ENCODE data around the gene PPTC7.

PPTC7 gene

DNA sequence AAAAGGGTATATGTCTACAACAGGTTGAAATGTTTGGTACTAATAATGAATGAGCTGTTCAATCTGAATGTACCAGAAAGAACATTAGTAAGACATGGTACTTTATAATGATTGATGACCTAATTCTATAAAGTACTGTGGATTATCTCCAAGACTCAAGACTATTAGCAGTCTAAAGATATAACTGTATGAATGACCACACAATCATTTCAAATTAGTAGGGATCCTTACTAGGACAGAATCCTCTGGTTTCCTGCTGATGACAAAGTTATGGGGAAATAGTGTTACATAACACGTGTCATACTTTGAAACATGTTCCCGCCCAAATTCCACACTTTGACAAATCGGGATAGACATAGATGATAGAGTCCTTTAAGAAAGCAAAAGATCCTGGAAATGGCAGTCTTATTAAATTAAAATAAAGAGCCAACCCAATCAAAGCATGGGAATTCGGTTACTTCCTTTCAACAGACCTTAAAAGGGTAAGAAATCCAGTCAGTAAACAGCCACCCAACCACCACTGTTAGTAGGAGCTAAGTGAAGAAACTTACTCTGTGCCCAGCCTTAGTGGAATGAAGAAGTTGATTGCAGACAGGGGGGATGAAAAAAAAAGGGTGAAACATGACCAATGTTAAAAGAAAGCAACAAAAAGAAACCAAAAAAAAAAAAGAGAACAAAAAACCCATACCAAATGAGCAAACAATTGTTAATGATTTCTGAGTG is 84.0 kb downstream of the PPTC7 start (continued):
- TF ChIP-seq, protein P1, sequence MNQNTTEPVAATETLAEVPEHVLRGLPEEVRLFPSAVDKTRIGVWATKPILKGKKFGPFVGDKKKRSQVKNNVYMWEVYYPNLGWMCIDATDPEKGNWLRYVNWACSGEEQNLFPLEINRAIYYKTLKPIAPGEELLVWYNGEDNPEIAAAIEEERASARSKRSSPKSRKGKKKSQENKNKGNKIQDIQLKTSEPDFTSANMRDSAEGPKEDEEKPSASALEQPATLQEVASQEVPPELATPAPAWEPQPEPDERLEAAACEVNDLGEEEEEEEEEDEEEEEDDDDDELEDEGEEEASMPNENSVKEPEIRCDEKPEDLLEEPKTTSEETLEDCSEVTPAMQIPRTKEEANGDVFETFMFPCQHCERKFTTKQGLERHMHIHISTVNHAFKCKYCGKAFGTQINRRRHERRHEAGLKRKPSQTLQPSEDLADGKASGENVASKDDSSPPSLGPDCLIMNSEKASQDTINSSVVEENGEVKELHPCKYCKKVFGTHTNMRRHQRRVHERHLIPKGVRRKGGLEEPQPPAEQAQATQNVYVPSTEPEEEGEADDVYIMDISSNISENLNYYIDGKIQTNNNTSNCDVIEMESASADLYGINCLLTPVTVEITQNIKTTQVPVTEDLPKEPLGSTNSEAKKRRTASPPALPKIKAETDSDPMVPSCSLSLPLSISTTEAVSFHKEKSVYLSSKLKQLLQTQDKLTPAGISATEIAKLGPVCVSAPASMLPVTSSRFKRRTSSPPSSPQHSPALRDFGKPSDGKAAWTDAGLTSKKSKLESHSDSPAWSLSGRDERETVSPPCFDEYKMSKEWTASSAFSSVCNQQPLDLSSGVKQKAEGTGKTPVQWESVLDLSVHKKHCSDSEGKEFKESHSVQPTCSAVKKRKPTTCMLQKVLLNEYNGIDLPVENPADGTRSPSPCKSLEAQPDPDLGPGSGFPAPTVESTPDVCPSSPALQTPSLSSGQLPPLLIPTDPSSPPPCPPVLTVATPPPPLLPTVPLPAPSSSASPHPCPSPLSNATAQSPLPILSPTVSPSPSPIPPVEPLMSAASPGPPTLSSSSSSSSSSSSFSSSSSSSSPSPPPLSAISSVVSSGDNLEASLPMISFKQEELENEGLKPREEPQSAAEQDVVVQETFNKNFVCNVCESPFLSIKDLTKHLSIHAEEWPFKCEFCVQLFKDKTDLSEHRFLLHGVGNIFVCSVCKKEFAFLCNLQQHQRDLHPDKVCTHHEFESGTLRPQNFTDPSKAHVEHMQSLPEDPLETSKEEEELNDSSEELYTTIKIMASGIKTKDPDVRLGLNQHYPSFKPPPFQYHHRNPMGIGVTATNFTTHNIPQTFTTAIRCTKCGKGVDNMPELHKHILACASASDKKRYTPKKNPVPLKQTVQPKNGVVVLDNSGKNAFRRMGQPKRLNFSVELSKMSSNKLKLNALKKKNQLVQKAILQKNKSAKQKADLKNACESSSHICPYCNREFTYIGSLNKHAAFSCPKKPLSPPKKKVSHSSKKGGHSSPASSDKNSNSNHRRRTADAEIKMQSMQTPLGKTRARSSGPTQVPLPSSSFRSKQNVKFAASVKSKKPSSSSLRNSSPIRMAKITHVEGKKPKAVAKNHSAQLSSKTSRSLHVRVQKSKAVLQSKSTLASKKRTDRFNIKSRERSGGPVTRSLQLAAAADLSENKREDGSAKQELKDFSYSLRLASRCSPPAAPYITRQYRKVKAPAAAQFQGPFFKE (tag by site-specific recombination; IDR thresholded peaks at IDR 0.05; ENCODE audit: borderline replicate concordance), result no peak
- TF ChIP-seq, protein P2, sequence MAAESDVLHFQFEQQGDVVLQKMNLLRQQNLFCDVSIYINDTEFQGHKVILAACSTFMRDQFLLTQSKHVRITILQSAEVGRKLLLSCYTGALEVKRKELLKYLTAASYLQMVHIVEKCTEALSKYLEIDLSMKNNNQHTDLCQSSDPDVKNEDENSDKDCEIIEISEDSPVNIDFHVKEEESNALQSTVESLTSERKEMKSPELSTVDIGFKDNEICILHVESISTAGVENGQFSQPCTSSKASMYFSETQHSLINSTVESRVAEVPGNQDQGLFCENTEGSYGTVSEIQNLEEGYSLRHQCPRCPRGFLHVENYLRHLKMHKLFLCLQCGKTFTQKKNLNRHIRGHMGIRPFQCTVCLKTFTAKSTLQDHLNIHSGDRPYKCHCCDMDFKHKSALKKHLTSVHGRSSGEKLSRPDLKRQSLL (tag by site-specific recombination; IDR thresholded peaks at IDR 0.05), result peak; percentile 52; the same call in 1 of the 2 replicates
- TF ChIP-seq EGR2 (tag by site-specific recombination; IDR thresholded peaks at IDR 0.05; ENCODE audit: low read depth) (no peak), ZNF133 (tag by site-specific recombination; IDR thresholded peaks at IDR 0.05) (no peak), ZNF560 (tag by site-specific recombination; IDR thresholded peaks at IDR 0.05; ENCODE audit: borderline replicate concordance) (no peak), HOXD13 (CRISPR knock-in tag; IDR thresholded peaks at IDR 0.05; ENCODE audit: borderline replicate concordance) (no peak), ZBTB20 (tag by site-specific recombination; IDR thresholded peaks at IDR 0.05) (no peak), ZNF76 (tag by site-specific recombination; IDR thresholded peaks at IDR 0.05; ENCODE audit: borderline replicate concordance, low read depth) (no peak), ZNF610 (tag by site-specific recombination; IDR thresholded peaks at IDR 0.05; ENCODE audit: borderline replicate concordance) (no peak), ZNF155 (tag by site-specific recombination; IDR thresholded peaks at IDR 0.05) (no peak), PRDM1 (tag by site-specific recombination; IDR thresholded peaks at IDR 0.05) (no peak; the same call in 1 of the 2 replicates), ZNF843 (tag by site-specific recombination; IDR thresholded peaks at IDR 0.05) (no peak), SALL2 (tag by site-specific recombination; IDR thresholded peaks at IDR 0.05; ENCODE audit: borderline replicate concordance) (no peak), ZFP69B (tag by site-specific recombination; IDR thresholded peaks at IDR 0.05) (peak; percentile 59; the same call in 1 of the 2 replicates), ZEB2 (tag by site-specific recombination; IDR thresholded peaks at IDR 0.05) (no peak), ZNF701 (tag by site-specific recombination; IDR thresholded peaks at IDR 0.05) (no peak), ZNF626 (tag by site-specific recombination; IDR thresholded peaks at IDR 0.05) (no peak), FEZF1 (tag by site-specific recombination; IDR thresholded peaks at IDR 0.05) (no peak), ZFP37 (tag by site-specific recombination; IDR thresholded peaks at IDR 0.05) (no peak), ZNF529 (tag by site-specific recombination; IDR thresholded peaks at IDR 0.05; ENCODE audit: insufficient replicate concordance) (no peak), ZBTB1 (tag by site-specific recombination; IDR thresholded peaks at IDR 0.05) (no peak)
- TF ChIP-seq, protein P3, sequence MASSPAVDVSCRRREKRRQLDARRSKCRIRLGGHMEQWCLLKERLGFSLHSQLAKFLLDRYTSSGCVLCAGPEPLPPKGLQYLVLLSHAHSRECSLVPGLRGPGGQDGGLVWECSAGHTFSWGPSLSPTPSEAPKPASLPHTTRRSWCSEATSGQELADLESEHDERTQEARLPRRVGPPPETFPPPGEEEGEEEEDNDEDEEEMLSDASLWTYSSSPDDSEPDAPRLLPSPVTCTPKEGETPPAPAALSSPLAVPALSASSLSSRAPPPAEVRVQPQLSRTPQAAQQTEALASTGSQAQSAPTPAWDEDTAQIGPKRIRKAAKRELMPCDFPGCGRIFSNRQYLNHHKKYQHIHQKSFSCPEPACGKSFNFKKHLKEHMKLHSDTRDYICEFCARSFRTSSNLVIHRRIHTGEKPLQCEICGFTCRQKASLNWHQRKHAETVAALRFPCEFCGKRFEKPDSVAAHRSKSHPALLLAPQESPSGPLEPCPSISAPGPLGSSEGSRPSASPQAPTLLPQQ (tag by site-specific recombination; IDR thresholded peaks at IDR 0.05), result peak; percentile 69; the same call in 1 of the 2 replicates
- TF ChIP-seq, protein P4, sequence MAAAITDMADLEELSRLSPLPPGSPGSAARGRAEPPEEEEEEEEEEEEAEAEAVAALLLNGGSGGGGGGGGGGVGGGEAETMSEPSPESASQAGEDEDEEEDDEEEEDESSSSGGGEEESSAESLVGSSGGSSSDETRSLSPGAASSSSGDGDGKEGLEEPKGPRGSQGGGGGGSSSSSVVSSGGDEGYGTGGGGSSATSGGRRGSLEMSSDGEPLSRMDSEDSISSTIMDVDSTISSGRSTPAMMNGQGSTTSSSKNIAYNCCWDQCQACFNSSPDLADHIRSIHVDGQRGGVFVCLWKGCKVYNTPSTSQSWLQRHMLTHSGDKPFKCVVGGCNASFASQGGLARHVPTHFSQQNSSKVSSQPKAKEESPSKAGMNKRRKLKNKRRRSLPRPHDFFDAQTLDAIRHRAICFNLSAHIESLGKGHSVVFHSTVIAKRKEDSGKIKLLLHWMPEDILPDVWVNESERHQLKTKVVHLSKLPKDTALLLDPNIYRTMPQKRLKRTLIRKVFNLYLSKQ (tag by site-specific recombination; IDR thresholded peaks at IDR 0.05; ENCODE audit: borderline replicate concordance), result no peak
- TF ChIP-seq, protein P5, sequence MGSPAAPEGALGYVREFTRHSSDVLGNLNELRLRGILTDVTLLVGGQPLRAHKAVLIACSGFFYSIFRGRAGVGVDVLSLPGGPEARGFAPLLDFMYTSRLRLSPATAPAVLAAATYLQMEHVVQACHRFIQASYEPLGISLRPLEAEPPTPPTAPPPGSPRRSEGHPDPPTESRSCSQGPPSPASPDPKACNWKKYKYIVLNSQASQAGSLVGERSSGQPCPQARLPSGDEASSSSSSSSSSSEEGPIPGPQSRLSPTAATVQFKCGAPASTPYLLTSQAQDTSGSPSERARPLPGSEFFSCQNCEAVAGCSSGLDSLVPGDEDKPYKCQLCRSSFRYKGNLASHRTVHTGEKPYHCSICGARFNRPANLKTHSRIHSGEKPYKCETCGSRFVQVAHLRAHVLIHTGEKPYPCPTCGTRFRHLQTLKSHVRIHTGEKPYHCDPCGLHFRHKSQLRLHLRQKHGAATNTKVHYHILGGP (tag by site-specific recombination; IDR thresholded peaks at IDR 0.05), result no peak
- TF ChIP-seq, protein P6, sequence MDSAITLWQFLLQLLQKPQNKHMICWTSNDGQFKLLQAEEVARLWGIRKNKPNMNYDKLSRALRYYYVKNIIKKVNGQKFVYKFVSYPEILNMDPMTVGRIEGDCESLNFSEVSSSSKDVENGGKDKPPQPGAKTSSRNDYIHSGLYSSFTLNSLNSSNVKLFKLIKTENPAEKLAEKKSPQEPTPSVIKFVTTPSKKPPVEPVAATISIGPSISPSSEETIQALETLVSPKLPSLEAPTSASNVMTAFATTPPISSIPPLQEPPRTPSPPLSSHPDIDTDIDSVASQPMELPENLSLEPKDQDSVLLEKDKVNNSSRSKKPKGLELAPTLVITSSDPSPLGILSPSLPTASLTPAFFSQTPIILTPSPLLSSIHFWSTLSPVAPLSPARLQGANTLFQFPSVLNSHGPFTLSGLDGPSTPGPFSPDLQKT (IDR thresholded peaks at IDR 0.05; ENCODE audit: borderline replicate concordance, low read depth, low read length), result no peak
- TF ChIP-seq, protein P7, sequence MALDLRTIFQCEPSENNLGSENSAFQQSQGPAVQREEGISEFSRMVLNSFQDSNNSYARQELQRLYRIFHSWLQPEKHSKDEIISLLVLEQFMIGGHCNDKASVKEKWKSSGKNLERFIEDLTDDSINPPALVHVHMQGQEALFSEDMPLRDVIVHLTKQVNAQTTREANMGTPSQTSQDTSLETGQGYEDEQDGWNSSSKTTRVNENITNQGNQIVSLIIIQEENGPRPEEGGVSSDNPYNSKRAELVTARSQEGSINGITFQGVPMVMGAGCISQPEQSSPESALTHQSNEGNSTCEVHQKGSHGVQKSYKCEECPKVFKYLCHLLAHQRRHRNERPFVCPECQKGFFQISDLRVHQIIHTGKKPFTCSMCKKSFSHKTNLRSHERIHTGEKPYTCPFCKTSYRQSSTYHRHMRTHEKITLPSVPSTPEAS (tag by site-specific recombination; IDR thresholded peaks at IDR 0.05), result no peak
